ENCODE measurements around the gene COBLL1.
"Not testable (repeated sequence)": the region's sequence is repeated elsewhere in the genome, so short reads cannot be mapped to it uniquely, and the experiment has no call there.

Gene COBLL1

GRCh38 chr2:164868563-164869419 lies 27.2 kb upstream of the COBLL1 start:
- TF ChIP-seq ZFX (IDR thresholded peaks at IDR 0.05): no peak
- TF ChIP-seq CTCF (conservative IDR thresholded peaks at IDR 0.05): no peak
- H3K27ac ChIP-seq: no peak overlapping the region

GRCh38 chr2:164867779-164868397 lies 26.3 kb upstream of the COBLL1 start:
- no peak for TF ChIP-seq ZFX (IDR thresholded peaks at IDR 0.05)
- no peak for TF ChIP-seq CTCF (conservative IDR thresholded peaks at IDR 0.05)
- H3K27ac ChIP-seq: no peak overlapping the region

- not testable (repeated sequence) for H3K27ac ChIP-seq
These were observed 24.8 kb upstream of the COBLL1 start for GRCh38 chr2:164866381-164866780.

GRCh38 chr2:164860694-164861042 lies 19.0 kb upstream of the COBLL1 start:
- TF ChIP-seq CTCF (conservative IDR thresholded peaks at IDR 0.05) (no peak), ZFX (IDR thresholded peaks at IDR 0.05) (no peak)
- H3K27ac ChIP-seq: no peak overlapping the region

GRCh38 chr2:164859906-164860693 lies 18.5 kb upstream of the COBLL1 start:
- not testable (repeated sequence) for H3K27ac ChIP-seq

GRCh38 chr2:164859251-164859818 lies 17.7 kb upstream of the COBLL1 start:
- TF ChIP-seq CTCF (conservative IDR thresholded peaks at IDR 0.05): no peak
- TF ChIP-seq ZFX (IDR thresholded peaks at IDR 0.05): no peak
- H3K27ac ChIP-seq: no peak overlapping the region

GRCh38 chr2:164852086-164852485 lies 10.5 kb upstream of the COBLL1 start:
- TF ChIP-seq ZFX (IDR thresholded peaks at IDR 0.05) (no peak), CTCF (conservative IDR thresholded peaks at IDR 0.05) (no peak)
- H3K27ac ChIP-seq: no peak overlapping the region

- H3K27ac ChIP-seq: no peak overlapping the region
- TF ChIP-seq ZFX (IDR thresholded peaks at IDR 0.05) (no peak), CTCF (conservative IDR thresholded peaks at IDR 0.05) (0 out of 2 replicates have a peak, but pooled peaks have one; percentile 5)
These were observed 8.6 kb upstream of the COBLL1 start for GRCh38 chr2:164850235-164850634.

Data from C4-2B (cell line).